ENCODE results near the gene NCAPD2. TPM values are rescaled to one million over a fixed set of nuclear protein-coding genes. Genes with fewer than 3 reads are reported as not detected.

The NCAPD2 gene
- total RNA-seq, 2 donors from 2014 or later: 90.3 to 150 TPM

- Histone ChIP-seq H3K9ac (ENCODE audit: extremely low read depth, low read length, poor library complexity, severe bottlenecking) (no peak overlapping the region), H3K27ac (ENCODE audit: low read depth, low read length) (no peak overlapping the region), H3K4me3 (ENCODE audit: low read length) (no peak overlapping the region), H3K9me3 (ENCODE audit: control insufficient read depth, low read length) (no peaks in the 10 kb centered on the region), H3K36me3 (ENCODE audit: control insufficient read depth, insufficient read depth, low read length) (peaks cover 26% of the 10 kb centered on the region), H3K4me1 (ENCODE audit: control insufficient read depth, insufficient read depth, low read length) (no peaks in the 10 kb centered on the region), H3K27me3 (ENCODE audit: control insufficient read depth, insufficient read depth, low read length, poor library complexity, severe bottlenecking) (no peaks in the 10 kb centered on the region)
- Mint-ChIP-seq H3K4me1 (no peaks in the 10 kb centered on the region), H3K9me3 (no peaks in the 10 kb centered on the region), H3K4me3 (no peak overlapping the region), H3K27me3 (ENCODE audit: insufficient read depth) (no peaks in the 10 kb centered on the region), H3K27ac (peak overlapping the region; percentile 12), H3K36me3 (ENCODE audit: low read depth) (peaks cover 58% of the 10 kb centered on the region)
- DNase-seq: no peak
- WGBS, 2 experiments (ENCODE audit: insufficient coverage in 1 of 2, insufficient read length in 1 of 2): 84 to 89% methylated on average over 4 to 10 of the region's 10 CpGs
- TF ChIP-seq CTCF (conservative IDR thresholded peaks at IDR 0.05): no peak
Measured at GRCh38 chr12:6460751-6461371, 33.0 kb upstream of the NCAPD2 start.

GRCh38 chr12:6461401-6462233, 32.3 kb upstream of the NCAPD2 start:
- Histone ChIP-seq H3K27ac (ENCODE audit: low read depth, low read length) (no peak overlapping the region), H3K4me1 (ENCODE audit: control insufficient read depth, insufficient read depth, low read length) (no peaks in the 10 kb centered on the region), H3K9me3 (ENCODE audit: control insufficient read depth, low read length) (no peaks in the 10 kb centered on the region), H3K36me3 (ENCODE audit: control insufficient read depth, insufficient read depth, low read length) (peaks cover 28% of the 10 kb centered on the region), H3K27me3 (ENCODE audit: control insufficient read depth, insufficient read depth, low read length, poor library complexity, severe bottlenecking) (no peaks in the 10 kb centered on the region), H3K4me3 (ENCODE audit: low read length) (no peak overlapping the region), H3K9ac (ENCODE audit: extremely low read depth, low read length, poor library complexity, severe bottlenecking) (no peak overlapping the region)
- H3K4me1 Mint-ChIP-seq: no peaks in the 10 kb centered on the region
- TF ChIP-seq CTCF (conservative IDR thresholded peaks at IDR 0.05): no peak
- DNase-seq: no peak
- no peaks in the 10 kb centered on the region for H3K9me3 Mint-ChIP-seq
- 90 to 97% methylated on average over 5 to 15 of the region's 15 CpGs for WGBS, 2 experiments (ENCODE audit: insufficient coverage in 1 of 2, insufficient read length in 1 of 2)
- H3K4me3 Mint-ChIP-seq: no peak overlapping the region
- H3K27me3 Mint-ChIP-seq (ENCODE audit: insufficient read depth): no peaks in the 10 kb centered on the region
- H3K27ac Mint-ChIP-seq: no peak overlapping the region
- peaks cover 62% of the 10 kb centered on the region for H3K36me3 Mint-ChIP-seq (ENCODE audit: low read depth)

DNA sequence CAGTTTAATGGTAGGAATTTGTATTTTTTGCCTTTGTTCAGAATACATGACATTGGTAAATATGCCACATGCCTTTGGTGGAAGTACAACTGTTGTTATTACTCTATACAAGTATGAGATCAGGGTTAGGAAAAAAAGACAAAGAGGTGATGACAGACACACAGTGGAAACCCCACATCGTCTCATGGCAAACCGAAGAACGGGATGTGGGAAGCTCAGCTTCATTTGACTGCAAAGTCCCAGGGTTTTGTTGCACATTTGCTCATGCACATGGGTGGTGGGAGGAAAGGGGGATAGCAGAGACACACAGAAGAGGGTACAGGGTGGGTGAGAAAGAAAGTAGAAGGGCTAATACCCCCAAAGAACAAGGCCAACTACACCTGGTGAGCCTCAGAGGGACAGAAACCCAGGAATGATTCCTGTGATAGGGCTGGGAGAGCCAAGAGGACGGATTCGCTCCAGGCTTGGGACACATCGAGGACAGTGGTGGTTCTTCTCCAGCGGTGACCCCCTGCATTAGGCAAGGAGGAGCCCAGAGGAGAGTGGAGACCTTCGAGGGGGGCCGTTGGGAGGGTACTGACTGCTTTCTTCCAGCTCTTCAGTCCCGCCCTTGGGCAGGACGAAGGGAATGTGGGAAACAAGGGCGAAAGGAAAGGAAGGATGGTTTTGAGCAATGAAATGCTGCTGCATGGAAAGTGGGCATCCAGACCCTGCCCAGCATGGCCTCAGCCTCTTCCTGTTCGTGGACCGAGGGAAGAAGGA, 31.5 kb upstream of the NCAPD2 start:
- peaks cover 28% of the 10 kb centered on the region for H3K36me3 ChIP-seq (ENCODE audit: control insufficient read depth, insufficient read depth, low read length)
- no peak overlapping the region for H3K27ac ChIP-seq (ENCODE audit: low read depth, low read length)
- H3K27me3 ChIP-seq (ENCODE audit: control insufficient read depth, insufficient read depth, low read length, poor library complexity, severe bottlenecking): no peaks in the 10 kb centered on the region
- no peak for TF ChIP-seq CTCF (conservative IDR thresholded peaks at IDR 0.05)
- H3K9me3 ChIP-seq (ENCODE audit: control insufficient read depth, low read length): no peaks in the 10 kb centered on the region
- Mint-ChIP-seq H3K9me3 (no peaks in the 10 kb centered on the region), H3K27ac (no peak overlapping the region), H3K36me3 (ENCODE audit: low read depth) (peaks cover 70% of the 10 kb centered on the region), H3K27me3 (ENCODE audit: insufficient read depth) (no peaks in the 10 kb centered on the region), H3K4me1 (no peaks in the 10 kb centered on the region), H3K4me3 (no peak overlapping the region)
- DNase-seq: no peak
- 94 to 97% methylated on average over 13 to 14 of the region's 14 CpGs for WGBS, 2 experiments (ENCODE audit: insufficient coverage in 1 of 2, insufficient read length in 1 of 2)
- no peak overlapping the region for H3K4me3 ChIP-seq (ENCODE audit: low read length)
- no peaks in the 10 kb centered on the region for H3K4me1 ChIP-seq (ENCODE audit: control insufficient read depth, insufficient read depth, low read length)
- no peak overlapping the region for H3K9ac ChIP-seq (ENCODE audit: extremely low read depth, low read length, poor library complexity, severe bottlenecking)
